Upper lobe of left lung (tissue), 4 donors: Measurements from ENCODE around the gene NPY4R2.
"Not testable (repeated sequence)": the region's sequence is repeated elsewhere in the genome, so short reads cannot be mapped to it uniquely, and the experiment has no call there.

Experiments
- CTCF ChIP-seq, 6 experiments: fragments of 450-650 bp in 4 of 6; fragments of 200-600 bp in 2 of 6; sonication (generic) in 2 of 6; IDR thresholded peaks; one replicate each; pipeline ENCODE4 v1.5.1; 2016 to 2019; ENCODE audit warnings: antibody characterized with exemption in 6 of 6
- POLR2A ChIP-seq, 4 donors: fragments of 450-650 bp; IDR thresholded peaks; one replicate each; pipeline ENCODE4 v1.5.1; 2016 to 2017; ENCODE audit warnings: antibody characterized with exemption in 4 of 4, mild to moderate bottlenecking in 2 of 4
- POLR2AphosphoS5 ChIP-seq, 2 donors: sonication (generic); formaldehyde crosslinking; IDR thresholded peaks; one replicate each; pipeline ENCODE4 v1.5.1; 2017; ENCODE audit warnings: antibody characterized with exemption in 2 of 2

DNA sequence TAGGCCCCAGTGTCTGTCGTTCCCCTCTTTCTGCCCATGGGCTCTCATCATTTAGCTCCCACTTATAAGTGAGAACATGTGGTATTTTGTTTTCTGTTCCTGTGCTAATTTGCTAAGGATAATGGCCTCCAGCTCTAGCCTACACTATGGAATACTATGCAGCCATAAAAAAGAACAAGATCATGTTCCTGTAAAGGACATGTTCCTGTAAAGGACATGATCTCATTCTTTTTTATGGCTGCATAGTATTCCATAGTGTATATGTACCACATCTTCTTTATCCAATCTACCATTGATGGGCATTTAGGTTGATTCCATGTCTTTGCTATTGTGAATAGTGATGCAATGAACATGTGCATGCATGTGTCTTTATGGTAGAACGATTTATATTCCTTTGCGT lies 19.2 kb downstream of the NPY4R2 start:
- not testable (repeated sequence) for TF ChIP-seq CTCF, POLR2A, POLR2AphosphoS5 (IDR thresholded peaks at IDR 0.05)
